ENCODE results near the gene TNS3.
"Not testable (repeated sequence)": the region's sequence is repeated elsewhere in the genome, so short reads cannot be mapped to it uniquely, and the experiment has no call there.

TNS3 gene

GRCh38 chr7:47283497-47284131, 298.3 kb downstream of the TNS3 start:
- no peak for DNase-seq (ENCODE audit: low read depth in 2 of 2)

DNA sequence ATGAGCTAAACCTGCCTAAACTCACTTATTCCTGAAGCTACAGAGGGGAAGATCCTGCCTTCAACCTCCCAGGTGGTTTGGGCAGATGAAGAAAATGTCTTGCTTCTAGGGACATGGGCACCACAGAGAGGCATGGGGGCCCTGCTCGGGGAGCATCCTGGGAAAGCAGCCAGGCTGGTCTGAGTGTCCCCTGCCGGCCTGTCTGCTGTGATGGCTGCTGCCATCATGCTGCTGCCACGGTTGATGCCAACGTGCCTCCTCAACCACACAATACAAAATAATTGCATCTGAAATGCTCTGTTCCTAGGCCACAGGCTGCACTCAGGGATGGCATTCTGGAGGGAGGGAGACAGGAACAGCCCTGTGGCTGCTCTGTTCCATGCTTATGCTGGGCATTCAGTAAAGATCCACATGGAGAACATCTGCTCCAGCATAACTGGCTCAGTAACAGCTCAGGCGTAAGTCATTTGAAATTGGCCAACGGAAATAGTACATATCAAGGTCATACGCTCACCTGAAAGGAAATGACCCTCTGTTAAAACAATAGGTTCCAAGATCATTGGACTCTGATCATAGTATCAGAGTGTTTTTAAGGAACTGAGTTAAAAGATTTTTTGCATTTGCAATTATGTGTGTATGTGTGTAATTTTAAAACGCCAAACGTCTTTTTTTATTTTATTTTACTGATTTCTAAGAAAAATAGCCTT, 299.0 kb downstream of the TNS3 start:
- DNase-seq (ENCODE audit: low read depth in 2 of 2): no peak

- DNase-seq (ENCODE audit: low read depth in 2 of 2): no peak
These were observed 299.8 kb downstream of the TNS3 start for GRCh38 chr7:47281966-47282643.

GRCh38 chr7:47281161-47281560, 300.8 kb downstream of the TNS3 start:
- DNase-seq (ENCODE audit: low read depth in 2 of 2): no peak

GRCh38 chr7:47280114-47280513, 301.8 kb downstream of the TNS3 start:
- DNase-seq (ENCODE audit: low read depth in 2 of 2): no peak

- DNase-seq (ENCODE audit: low read depth in 2 of 2): no peak
These were observed 303.9 kb downstream of the TNS3 start for GRCh38 chr7:47278043-47278442.

- DNase-seq (ENCODE audit: low read depth in 2 of 2): no peak
These were observed 304.6 kb downstream of the TNS3 start for GRCh38 chr7:47277321-47277781.

GRCh38 chr7:47273974-47274766, 307.7 kb downstream of the TNS3 start:
- DNase-seq (ENCODE audit: low read depth in 2 of 2): no peak

DNA sequence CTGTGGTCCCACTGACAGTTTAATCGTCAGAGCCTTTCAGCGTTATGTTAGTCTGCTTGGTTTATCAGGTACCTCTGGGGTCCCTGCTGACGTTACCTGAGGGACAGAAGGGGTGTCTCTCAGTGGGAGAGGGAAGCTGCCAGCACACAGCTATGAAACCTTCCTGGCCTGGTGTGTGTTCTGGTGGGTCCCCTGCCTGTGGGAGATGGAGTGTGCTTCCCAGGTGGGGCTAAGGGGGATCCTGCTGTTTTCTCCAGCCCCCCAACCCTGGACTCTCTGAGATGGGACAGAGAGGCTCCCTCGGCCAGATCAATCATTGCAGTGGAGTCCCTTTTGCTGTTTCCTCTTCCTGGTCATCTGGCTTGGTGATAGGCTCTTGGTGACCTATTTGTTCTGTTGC, 308.8 kb downstream of the TNS3 start:
- no peak for DNase-seq (ENCODE audit: low read depth in 2 of 2)

GRCh38 chr7:47271749-47272148, 310.2 kb downstream of the TNS3 start:
- DNase-seq (ENCODE audit: low read depth in 2 of 2): no peak

- no peak for DNase-seq (ENCODE audit: low read depth in 2 of 2)
These were observed 312.8 kb downstream of the TNS3 start for GRCh38 chr7:47268851-47269836.

GRCh38 chr7:47267346-47267745, 314.6 kb downstream of the TNS3 start:
- no peak for DNase-seq (ENCODE audit: low read depth in 2 of 2)

DNA sequence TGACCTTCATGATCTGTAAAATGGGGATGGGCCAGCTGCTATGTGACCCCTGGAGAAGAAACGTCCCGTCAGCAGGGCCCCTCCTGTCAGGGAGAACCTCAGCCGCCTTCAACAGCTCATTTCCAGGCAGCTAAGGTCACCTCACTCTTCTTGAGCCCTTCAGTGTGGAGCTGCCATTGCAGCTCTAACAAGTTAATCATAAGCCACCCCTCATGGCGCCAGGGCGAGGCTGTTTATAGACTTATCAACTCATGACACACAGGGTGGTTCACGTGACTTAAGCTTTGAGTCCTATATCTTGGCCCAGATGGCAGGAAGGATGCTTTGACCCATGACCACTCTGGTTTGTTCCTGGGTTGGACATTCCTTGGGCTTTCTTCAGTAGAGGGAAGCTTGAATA, 315.1 kb downstream of the TNS3 start:
- no peak for DNase-seq (ENCODE audit: low read depth in 2 of 2)

- DNase-seq (ENCODE audit: low read depth in 2 of 2): no peak
These were observed 315.7 kb downstream of the TNS3 start for GRCh38 chr7:47266131-47266706.

DNA sequence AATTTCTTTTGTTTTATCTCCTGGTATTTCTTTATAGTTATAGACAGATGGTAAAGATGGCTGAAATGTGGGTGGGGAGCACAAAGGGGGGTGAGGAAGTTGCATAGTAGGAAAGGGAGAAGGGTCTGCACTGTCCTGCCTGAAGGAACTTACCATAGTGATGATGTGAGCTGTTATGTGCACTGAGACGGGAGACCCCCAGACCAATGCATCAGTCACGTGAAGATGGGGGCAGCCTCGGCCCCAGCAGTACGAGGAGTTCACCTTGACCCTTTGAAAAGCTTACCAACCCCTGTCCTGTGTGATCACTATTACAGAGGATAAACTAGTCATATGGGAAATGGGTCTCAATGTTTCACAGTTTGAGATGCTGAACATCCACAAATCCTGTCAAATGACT, 316.3 kb downstream of the TNS3 start:
- no peak for DNase-seq (ENCODE audit: low read depth in 2 of 2)

DNA sequence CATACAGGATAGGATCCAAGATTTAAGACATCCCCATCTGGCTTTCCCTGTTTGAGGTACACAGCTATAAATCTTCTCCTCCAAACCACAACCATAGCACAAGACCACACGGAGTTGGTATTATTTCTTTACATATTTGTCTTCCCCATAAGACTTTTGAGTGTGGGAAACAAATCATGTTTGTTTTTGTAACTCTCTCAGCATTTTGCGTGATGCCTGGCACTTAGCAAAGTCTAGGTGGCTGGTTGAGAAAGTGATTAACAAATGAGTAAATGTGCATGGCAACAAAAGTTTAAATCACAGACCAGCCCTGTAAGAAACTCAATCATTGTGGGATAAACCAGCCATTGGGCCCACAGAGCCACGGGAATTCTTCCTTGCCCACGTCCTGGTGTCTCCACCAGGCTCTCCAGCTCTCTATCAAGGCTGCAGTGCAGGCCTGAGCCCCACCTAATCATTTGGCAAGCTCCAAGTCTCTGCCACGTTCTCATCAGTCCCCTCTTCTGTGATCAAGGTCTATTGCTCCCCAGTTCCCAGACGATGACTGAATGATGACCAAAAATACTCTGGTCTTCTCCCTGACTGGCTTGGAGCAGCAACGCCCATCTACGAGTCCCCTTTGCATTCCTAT, 317.8 kb downstream of the TNS3 start:
- no peak for DNase-seq (ENCODE audit: low read depth in 2 of 2)

GRCh38 chr7:47262881-47263280, 319.0 kb downstream of the TNS3 start:
- no peak for DNase-seq (ENCODE audit: low read depth in 2 of 2)

DNA sequence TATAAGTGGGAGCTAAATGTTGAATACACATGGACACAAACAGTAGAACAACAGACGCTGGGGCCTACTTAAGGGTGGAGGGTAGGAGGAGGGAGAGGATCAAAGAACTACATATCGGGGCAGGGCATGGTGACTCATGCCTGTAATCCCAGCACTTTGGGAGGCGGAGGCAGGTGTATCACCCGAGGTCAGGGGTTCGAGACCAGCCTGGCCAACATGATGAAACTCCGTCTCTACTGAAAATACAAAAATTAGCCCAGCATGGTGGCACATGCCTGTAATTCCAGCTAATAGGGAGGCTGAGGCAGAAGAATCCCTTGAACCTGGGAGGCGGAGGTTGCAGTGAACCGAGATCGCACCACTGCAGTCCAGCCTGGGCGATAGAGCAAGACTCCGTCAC, 319.8 kb downstream of the TNS3 start:
- DNase-seq (ENCODE audit: low read depth in 2 of 2): not testable (repeated sequence)

DNA sequence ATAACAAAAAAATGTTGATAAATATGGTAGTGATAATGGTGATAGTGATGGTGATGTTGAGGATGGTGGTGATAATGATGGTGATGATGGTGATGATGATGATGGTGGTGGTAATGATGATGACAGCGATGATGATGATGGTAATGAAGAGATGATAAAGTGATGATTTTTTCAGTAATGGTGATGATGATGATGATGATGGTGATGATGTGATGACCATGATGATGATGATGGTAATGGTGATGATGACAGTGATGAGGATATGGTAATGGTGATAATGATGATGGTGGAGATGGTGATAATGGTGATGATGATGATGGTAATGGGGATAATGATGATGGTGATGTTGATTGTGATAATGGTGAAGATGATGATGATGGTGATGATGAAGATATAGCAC, 321.6 kb downstream of the TNS3 start:
- DNase-seq (ENCODE audit: low read depth in 2 of 2): no peak

DNA sequence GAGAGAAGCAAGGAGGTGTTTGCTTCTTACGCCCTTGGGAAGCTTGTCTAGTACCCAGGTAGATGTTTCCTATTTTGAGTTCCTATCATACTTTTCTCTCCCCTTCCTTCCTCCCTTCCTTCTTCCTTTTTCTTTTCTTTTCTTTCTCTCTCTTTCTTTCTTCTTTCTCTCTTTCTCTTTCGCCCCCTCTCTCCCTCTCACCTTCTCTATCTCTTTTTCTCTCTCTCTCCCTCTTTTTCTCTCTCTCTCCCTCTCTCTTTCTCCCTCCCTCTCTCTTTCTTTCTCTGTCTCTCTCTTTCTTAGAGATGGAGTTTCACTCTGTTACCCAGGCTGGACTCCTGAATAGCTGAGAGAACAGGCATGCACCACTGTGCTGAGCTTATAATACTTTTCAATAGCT, 322.2 kb downstream of the TNS3 start:
- no peak for DNase-seq (ENCODE audit: low read depth in 2 of 2)
